ENCODE results near the gene NACA.

GRCh38 chr12:56761812-56762211 is 36.7 kb upstream of the NACA start:
- TF ChIP-seq CTCF (IDR thresholded peaks at IDR 0.05; ENCODE audit: insufficient read depth, low read length, poor library complexity, severe bottlenecking) (no peak), EZH2phosphoT487 (conservative IDR thresholded peaks at IDR 0.05; ENCODE audit: low read length) (no peak)

All from SU-DHL-6 (cell line).